WTC11 (cell line): ENCODE measurements around the gene FCRLB.

ENCODE experiments used
- CTCF ChIP-seq: fragments of 200-600 bp; IDR thresholded peaks from 2 replicates; pipeline ENCODE4 v1.8.0; 2022; ENCODE audit warnings: antibody characterized with exemption
- E2F4 ChIP-seq: sonication (generic); formaldehyde crosslinking; IDR thresholded peaks from 2 replicates; pipeline ENCODE4 v1.8.1; 2022; ENCODE audit warnings: low read depth, mild to moderate bottlenecking, moderate library complexity, missing genetic modification reagents, borderline replicate concordance
- ESRRA ChIP-seq: sonication (generic); formaldehyde crosslinking; IDR thresholded peaks from 2 replicates; pipeline ENCODE4 v1.8.1; 2022; ENCODE audit warnings: mild to moderate bottlenecking, missing genetic modification reagents, borderline replicate concordance
- MAX ChIP-seq: sonication (generic); formaldehyde crosslinking; IDR thresholded peaks from 2 replicates; pipeline ENCODE4 v1.8.0; 2022; ENCODE audit warnings: mild to moderate bottlenecking, missing genetic modification reagents
- SP1 ChIP-seq: sonication (generic); formaldehyde crosslinking; conservative IDR thresholded peaks from 2 replicates; pipeline ENCODE4 v1.8.1; 2022; ENCODE audit warnings: missing genetic modification reagents
- USF2 ChIP-seq: sonication (generic); formaldehyde crosslinking; IDR thresholded peaks from 2 replicates; pipeline ENCODE4 v1.8.1; 2023; ENCODE audit warnings: mild to moderate bottlenecking, missing genetic modification reagents, moderate library complexity
- ZNF121 ChIP-seq: sonication (generic); formaldehyde crosslinking; IDR thresholded peaks from 2 replicates; pipeline ENCODE4 v1.8.0; 2023; ENCODE audit warnings: missing genetic modification reagents

- no peak for TF ChIP-seq CTCF
- TF ChIP-seq E2F4 (CRISPR knock-in tag), result no peak
- TF ChIP-seq USF2, result no peak
- no peak for TF ChIP-seq ZNF121
- no peak for TF ChIP-seq SP1 (CRISPR knock-in tag)
- TF ChIP-seq MAX, result no peak
- no peak for TF ChIP-seq ESRRA (CRISPR knock-in tag)
Measured at GRCh38 chr1:161681879-161682278, 39.5 kb upstream of the FCRLB start.
